NCI-H446 treated with DMSO at 0.1 percent for 48 hours (cell line): Measurements from ENCODE around the gene PRPSAP2.

Experiments
- DNase-seq: peaks from one replicate; lab custom pipeline; 2025; lab: John Stamatoyannopoulos, UW

PRPSAP2 gene

DNA sequence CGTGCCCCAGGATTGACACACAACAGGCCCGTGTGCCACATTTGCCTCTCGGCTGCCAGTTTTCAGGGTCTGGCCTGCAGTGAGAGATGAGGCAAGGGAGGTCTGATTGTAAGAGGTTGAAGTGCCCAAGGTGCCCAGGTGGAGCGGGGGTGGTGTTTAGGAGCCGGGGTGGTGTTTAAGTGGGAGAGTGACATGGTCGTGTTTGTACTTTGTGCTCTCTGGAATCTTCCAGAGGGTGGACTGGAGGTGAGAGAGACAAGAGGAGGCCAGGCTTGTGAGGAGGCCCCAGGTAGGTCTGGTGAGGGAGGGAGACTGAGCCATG is 104.5 kb downstream of the PRPSAP2 start:
- DNase-seq, result no peak

DNA sequence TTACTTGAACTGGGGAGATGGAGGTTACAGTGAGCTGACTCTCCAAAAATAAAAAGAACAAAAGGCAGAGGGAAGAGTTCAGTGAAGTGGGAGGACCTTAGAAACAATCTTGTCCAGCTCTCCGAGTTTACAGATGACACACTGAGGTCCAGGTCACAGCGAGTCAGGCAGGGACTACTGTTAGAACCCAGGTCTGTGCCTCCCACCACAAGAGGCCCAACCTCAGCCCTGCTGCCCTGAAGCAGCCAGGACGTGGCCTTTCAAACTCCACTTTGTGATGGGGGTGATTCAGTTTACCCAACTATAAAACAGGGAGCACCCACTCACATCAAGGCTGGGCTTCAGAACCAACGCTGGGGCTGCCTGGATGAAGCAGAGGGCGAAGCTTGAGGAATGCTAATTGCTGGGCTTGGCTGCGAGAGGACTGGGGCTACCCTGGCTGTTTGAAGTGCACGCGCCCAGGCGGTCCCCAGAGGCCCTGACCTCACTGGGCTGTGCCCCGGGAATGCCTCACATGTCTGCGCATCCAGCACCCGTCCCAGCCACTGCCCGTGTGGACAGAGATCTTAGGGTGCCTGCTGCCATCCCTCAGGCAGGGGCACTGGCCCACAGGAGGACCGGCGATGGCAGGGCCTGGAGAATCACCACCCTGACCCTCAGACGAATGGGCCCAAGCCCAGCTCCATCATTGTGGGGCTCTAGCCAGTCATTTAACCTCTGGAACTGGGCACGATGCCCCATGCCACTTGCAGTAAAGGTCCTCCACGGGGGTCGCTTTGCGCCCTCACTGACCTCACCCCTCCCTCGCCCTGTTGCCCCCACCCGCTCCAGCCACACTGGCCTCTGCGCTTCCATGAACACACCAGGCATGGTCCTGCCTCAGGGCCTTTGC is 105.4 kb downstream of the PRPSAP2 start:
- DNase-seq, result no peak

DNA sequence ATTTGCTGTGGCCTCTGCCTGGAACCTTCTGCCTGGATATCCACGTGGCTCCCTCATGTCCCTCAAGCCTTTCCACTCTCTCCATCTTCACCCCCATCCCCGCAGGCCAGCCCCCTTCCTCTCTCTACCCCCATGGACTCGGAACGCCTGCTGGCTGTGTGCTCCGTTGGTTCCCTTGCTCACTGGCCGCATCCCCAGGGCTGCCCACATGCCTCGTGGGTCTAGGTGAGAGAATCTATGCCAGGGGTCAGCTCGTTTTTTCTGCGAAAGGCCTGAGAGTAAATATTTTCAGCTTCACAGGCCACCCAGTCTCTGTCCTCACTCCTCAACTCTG is 106.1 kb downstream of the PRPSAP2 start:
- DNase-seq, result no peak

DNA sequence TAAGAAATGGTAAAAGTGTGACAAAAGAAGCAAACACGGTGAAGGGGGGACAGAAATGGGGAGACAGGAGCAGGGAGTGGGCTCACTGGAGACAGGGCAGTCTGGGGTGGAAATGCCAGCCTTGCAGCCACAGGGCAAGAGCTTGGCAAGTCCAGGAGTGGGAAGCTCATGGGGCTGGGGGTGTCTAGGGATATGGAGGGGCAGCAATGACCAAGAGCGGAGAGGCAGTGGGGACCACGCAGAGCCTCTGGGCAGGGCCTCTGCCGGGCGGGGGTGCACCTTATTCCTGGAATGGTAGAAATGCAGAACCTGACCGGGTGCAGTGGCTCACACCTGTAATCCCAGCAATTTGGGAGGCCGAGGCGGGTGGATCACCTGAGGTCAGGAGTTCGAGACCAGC is 106.6 kb downstream of the PRPSAP2 start:
- DNase-seq, result no peak

DNA sequence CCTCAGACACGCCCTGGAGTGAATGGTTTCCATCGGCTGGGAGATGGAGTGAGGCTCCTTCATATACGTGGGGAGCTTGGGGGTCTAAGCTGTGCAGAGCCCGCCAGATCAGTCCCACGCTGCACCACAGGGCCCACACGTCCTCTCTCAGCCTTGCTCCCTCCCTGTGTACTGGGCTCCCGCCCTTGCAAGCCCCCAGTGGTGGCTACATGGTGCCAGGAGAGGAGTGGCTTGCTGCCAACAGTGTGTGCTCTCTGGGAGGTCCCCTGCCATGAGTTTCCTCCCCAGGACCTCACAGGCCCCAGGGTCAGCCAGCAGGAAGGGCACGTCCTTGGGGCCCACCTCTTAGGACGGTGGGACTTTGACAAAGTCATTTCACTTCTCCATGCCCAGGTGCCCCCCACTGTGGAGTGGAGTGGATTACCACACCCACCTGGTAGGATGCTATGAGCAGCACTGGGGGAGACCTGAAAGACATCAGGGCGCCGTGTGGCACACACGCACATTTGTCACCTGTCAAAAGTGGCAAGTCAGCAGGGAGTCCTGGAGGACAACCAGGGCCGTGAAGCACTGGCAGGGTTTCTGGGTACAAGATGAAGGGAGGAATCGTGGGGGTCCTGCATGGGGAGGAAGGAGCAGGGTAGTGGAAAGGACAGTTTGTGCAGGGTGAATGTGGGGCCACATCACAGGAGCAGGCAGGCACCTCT is 107.8 kb downstream of the PRPSAP2 start:
- no peak for DNase-seq

DNA sequence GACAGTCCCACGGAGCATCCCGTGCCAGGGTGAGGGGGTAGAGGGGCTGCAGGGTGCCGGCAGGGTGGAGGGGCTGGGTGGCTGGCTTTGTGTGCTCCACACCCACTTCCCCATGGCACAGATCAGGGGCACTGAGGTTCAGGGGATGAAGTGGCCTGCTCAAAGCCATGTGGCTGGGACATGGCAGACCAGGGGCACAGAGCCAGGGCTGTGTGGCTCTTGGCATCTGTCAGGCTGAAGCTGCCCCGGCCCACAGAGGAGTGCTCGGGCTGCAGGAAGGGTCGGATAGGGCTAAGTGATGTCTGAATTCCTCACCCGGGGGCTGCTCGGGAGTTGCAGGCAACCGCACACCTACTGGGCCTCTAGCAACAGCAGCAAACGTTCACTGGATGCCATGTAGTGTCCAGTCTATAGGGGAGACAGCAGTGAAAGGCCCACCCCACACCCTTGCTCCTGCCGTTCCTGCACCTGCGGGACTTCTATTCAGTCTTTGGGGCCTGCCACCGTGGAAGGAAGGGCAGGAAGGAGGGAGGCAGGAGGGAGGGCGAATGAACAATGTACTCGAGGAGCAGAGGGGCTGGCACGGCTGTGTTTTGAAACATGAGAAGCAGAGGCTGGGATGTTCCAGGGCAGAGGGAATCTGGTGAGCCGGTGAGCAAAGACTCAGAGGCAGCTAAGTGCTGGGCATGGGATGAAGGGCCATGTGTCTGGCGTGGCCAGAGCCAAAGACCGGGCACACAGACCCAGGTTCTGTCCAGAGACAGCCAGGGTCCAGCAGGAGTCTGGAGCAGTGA is 109.1 kb downstream of the PRPSAP2 start:
- no peak for DNase-seq

DNA sequence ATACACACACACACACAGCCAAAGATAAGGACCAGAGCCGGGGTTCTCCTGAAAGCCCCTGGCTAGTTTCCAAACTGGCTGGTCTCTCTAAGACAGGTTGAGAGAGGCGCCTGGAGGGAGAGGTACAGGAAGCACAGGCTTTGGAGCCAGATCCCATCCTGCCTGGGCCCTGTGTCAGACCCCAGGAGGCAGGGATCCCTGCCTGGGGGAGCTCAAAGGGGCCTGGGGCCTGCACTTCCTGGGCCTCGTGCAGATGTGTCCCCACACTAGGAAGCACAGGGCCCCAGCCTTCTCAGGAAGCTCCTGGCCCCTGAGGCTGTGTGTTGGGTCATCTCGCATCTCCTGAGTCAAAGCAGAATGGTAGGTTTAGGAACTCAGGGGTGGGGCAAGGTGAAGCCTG is 110.0 kb downstream of the PRPSAP2 start:
- no peak for DNase-seq

DNA sequence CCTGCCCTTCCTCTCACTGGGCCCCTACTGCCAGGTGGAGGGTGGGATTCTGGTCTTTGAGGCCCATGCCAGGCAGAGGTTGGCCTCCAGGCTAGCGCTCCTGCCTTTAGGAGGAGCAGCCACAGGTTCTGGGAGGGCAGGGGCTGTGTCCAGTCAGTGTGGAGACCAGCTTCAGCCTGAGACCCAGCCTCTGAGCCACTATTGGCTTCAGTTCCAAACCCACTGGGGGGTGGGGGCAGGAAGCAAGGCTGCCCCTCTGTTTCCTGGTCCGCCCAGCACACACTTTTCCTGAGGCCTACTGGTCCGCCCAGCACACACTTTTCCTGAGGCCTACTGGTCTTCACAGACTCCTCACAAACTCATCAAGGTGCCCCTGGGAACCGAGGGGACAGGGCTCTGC is 110.4 kb downstream of the PRPSAP2 start:
- DNase-seq, result no peak

DNA sequence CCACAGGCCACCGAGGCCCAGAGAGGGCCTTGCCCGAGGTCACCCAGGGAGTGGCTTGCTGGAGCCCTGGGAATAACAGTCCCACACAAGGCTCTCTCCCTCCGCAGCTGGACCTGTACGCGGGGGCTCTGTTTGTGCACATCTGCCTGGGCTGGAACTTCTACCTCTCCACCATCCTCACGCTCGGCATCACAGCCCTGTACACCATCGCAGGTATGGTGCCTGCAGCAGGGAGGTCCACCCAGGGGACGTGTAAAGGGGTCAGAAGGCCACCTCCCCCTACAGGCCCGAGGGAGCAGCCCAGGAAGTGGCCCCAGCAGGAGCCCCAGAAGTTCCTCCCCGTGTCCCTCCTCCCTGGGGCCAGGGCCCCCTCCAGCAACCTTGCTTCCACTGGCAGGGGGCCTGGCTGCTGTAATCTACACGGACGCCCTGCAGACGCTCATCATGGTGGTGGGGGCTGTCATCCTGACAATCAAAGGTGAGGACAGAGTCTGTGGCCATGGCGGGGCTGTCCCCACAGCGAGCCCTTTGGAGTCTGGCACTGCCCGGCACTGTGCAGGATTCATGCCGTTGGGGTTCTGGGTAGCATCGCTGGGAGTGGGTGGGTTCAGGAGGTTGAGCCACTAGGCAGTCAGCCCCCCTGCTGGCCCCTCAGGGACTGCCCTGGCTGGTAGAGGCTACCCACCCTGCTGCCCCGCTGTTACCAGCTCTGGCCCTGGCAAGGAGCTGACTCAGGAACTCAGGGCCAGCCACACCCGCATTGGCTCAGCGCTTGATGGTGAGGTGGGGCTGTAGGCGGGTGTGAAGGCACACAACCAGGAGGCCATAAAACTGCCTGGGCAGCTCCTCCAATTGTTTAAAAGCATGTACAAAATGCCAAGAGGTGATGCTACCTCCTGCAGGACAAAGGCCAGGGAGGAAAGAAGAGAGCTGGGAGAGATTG is 111.3 kb downstream of the PRPSAP2 start:
- no peak for DNase-seq

DNA sequence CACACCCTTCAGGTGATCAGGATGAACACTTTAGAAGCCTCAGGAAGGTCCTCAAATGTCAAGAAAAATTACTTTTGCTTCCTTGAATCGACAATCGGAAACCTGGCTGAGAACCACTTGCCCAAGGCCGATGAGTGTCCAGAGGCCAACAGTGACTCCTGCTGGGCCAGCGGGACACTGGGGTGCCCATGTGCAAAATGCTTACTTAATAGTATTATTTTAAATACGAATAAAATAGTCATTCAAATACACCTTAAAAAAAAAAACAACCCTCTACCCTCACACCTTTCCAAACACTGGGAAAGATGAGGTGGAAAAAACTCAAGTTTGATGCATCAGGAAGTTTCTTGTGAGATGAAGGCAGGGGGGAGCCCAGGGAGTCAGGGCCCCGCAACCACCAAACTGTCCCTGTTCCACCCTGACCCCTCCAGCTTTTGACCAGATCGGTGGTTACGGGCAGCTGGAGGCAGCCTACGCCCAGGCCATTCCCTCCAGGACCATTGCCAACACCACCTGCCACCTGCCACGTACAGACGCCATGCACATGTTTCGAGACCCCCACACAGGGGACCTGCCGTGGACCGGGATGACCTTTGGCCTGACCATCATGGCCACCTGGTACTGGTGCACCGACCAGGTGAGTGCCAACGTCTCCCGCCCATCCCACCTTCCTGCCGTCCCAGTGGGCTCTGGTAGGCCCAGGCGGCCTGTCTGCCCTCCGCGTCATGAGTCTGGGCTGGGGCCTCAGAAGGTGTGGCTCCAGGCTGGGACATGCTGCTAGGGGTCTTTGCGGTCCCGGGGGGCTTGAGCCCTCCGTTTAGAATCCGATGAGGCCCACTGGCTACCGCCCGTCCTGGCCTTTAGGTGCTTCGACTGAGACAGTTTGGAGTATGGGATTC is 112.9 kb downstream of the PRPSAP2 start:
- no peak for DNase-seq

DNA sequence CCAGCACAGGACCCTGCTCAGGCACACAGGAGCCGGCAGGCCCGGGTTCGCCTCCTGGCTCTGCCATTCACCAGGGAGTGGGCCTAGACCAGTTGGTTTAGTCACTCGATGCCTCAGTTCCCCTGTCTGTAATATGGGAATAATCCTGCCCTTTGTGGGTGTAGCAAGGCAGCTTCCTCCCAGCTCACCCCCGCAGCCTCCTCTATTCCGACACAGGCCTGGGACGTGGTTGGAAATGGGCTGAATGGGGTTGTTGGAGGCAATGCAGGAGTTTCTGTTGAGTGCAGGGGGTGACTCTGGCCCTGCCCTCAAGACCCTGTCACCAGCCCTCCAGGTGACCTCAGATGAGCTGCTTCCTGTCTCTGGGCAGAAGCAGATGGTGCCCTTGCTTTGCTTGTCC is 113.9 kb downstream of the PRPSAP2 start:
- no peak for DNase-seq

DNA sequence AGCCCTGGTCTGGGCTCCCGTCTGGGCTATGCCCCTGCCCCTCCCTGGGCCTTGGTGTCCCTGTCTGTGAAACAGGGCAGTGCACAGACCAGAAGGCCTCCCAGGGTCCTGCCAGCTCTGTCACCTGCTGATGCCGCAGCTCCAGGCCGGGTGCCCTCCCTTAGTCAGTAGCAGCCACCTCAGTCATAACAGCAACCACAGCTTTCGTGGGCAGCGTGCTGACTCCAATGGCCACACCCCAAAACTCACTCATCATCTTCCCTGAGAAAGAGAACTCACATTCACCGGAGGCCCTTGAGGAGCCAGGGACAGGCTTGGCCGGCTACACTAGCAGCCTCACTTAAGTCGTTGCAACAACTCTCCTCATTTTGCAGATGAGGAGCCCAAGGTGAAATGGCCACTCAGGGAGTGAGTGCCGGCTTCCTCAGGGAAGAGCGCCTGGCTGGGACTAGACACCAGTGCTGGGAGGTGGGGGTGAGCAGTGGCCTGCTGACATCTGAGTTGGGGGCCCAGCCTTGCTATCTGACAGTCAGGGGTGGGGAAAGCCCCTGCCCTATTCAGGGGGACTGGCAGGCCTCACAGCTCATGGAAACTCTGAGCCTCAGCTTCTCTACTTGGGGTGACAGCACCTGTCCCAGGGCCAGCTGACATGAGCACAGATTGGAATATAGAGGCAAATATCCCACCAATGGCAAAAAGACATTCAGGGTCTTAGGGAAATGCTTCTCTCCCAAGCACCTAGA is 116.6 kb downstream of the PRPSAP2 start:
- no peak for DNase-seq

DNA sequence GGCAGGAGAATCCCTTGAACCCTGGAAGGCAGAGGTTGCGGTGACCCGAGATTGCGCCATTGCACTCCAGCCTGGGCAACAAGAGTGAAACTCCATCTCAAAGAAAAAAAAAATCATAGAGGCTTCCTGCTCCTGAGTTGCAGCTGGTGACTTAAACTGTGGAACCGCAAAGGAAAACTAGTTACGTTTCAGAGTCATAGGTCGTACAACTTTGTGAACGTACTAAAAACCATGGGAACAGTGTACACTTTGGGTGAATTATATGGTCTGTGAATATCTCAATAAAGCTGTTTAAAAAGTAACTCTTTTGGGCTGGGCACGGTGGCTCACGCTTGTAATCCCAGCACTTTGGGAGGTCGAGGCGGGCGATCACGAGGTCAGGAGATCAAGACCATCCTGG is 117.7 kb downstream of the PRPSAP2 start:
- no peak for DNase-seq

DNA sequence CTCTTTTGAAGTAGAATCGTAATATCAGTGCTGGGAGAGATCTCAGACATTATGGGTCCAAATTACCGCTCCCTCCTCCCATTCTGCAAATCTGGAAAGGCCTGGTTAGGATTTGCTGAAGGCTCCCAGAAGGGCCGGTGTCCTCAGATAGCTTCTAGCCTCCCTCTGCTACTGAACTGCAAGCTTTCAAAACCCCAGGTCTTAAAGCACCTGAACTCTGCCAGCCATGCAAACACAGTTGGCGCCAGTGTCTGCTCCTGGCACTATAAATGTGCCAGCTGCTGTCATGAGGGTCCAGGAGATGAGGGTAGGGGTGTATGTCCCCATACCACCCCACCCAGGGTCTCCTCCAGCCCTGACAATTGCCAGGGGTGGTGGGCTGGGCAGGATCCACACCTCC is 118.3 kb downstream of the PRPSAP2 start:
- DNase-seq, result no peak

DNA sequence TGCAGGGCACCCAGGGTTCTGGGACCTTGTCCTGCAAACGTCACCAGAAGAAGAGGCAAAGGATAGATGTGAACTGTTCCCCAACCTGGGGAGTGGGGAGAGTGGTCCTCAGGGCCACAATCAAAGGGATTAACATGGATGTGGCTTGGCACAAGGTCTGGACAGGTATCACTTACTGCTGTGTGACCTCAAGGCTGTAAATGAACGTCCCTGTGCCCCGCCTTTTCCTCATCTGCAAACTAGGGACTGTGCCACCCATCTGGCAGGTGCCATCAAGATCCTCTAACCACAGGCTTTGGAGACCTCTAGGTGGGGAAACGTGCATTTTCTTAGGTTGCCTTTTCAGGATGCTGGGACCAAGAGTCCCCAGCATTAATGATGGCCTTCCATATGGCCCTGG is 119.1 kb downstream of the PRPSAP2 start:
- DNase-seq, result no peak

DNA sequence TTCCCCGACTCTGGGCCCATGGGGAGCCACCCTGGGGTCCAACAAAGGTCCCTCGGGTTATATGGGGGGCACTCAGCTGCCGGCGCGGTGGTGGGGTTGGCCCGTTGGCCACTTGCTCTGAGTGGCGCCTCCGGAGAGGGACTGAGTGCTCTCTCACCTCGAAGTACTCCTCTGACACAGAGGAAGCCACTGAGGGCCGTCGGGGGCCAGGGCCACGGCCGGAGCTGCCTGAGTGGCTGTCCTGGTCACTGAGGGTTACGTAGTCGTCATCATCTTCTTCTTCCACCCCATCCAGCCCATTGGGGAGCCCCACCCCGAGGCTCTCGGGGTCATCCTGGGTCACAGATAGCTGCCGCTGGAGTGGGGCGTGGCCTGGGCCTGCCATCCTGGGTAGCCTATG is 119.7 kb downstream of the PRPSAP2 start:
- no peak for DNase-seq

DNA sequence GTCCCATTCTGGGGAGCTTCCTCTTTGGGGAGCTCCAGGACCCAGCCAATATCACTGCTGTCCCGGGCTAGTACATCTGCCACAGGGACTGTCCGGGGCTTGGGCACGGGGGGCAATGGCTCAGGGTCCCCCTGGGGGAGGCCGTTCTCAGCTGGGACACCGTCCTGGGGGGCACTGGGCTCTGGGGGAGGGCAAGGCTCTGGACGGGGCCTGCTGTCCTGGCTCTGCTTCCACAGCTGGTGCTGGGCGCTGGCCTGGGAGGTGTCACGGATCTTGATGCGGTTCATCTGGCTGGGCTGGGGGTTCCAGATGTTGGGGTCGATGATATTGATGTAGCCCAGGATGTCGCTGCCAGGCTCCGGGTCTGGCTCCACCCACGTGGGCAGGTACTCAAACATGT is 120.1 kb downstream of the PRPSAP2 start:
- no peak for DNase-seq

DNA sequence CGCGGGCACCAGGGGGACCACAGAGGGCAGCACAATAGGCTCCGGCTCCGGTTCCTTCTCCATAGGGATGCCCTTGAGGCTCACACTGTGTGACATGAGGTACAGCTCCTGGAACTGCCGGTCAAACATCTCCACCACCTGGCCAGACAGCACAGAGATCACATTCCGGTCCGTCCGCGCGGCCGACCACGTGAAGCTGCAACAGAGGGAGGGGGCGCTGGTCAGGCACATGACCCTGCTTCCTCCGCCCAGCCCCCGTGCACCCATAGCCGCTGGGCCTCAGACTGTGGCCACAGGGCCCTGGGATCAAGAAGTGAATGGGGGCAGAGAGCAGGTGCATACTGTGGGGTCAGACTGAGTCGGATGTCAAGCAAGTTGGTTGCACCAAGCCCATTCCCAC is 120.7 kb downstream of the PRPSAP2 start:
- no peak for DNase-seq
